HG02610 (cell line): ENCODE results near the gene AANAT.

Experiments used
- ATAC-seq: cut with Tn5 transposase; IDR thresholded peaks from one replicate; pipeline ENCODE4 v1.9.1; 2021; ENCODE audit warnings: mild to moderate bottlenecking, moderate library complexity; ENCODE audit not compliant: unreplicated experiment

The AANAT gene

DNA sequence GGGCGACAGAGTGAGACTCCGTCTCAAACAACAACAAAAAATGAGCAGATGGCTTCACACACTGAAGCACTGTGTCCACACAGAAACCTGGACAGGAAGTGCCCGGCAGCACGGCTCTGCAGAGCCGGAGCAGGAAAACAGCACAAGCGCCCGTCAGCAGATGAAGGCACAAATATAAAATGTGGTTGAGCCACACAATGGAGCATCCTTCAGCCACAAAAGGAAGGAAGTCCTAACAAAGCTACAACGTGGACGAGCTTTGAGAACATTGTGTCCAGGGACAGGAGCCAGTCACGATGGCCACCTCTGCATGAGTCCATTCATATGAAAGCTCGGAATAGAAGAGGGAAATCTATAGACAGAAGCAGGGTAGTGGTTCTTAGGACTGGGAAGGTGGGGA, 18.2 kb downstream of the AANAT start:
- ATAC-seq: no peak

DNA sequence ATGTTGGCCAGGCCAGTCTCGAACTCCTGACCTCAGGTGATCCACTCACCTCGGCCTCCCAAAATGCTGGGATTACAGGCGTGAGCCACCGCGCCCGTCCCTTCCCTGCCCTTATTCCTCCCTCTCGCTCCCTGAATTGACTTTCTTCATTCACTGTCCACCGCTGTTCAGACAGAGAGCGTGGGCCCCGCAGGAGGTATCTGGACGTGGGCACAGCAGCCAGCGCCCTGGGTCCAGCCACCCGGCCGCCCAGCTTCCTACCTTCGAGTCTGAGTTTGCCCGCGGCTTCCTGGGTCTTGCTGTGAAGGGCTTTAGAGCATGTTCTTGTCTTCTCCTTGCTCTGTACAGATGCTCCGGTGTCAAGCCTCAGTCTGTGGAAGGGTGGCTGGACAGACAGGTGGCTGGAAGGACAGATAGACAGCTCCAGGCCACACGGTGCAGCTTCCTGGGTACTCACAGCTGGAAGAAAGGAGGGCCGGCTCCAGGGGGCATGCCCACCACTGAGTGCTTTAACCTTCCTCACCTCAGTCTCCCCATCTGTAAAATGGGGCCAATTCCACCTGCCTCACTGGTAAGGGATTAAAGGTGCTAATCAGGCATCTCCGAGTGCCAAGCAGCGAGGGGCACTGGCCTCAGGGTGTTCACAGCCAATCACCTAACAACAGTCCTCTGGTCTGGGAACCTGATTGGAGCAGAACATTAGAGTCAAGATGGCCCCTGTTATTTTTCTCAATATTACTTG, 20.2 kb downstream of the AANAT start:
- no peak for ATAC-seq

DNA sequence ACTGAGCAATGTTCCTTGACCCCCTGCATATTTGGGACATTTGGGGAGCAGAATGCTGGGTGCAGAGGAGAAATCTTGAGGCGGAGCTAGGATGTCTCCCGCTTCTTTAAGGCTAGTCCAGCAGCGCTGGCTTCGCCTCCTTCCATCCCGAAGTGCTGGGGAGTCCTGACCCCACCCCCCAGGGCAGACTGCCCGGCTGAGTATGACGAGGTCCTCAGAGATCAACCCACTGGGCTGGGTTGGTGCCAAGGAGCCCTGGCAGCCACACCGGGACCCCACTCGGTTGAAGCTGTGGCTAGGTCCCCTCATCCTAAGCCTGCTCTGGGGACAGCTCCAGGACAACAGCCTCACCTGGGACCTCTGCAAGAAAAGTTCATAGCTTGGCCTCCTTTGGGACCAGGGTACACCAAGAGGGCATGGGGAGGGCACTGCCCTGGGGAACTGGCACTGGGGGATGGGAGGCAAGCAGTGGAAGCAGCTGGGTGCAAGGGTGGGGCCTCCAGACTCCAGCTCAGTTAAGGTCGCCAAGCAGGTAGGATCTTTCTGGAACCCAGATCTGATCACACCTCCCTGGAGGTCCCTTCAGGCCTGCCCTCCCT, 22.8 kb downstream of the AANAT start:
- no peak for ATAC-seq

DNA sequence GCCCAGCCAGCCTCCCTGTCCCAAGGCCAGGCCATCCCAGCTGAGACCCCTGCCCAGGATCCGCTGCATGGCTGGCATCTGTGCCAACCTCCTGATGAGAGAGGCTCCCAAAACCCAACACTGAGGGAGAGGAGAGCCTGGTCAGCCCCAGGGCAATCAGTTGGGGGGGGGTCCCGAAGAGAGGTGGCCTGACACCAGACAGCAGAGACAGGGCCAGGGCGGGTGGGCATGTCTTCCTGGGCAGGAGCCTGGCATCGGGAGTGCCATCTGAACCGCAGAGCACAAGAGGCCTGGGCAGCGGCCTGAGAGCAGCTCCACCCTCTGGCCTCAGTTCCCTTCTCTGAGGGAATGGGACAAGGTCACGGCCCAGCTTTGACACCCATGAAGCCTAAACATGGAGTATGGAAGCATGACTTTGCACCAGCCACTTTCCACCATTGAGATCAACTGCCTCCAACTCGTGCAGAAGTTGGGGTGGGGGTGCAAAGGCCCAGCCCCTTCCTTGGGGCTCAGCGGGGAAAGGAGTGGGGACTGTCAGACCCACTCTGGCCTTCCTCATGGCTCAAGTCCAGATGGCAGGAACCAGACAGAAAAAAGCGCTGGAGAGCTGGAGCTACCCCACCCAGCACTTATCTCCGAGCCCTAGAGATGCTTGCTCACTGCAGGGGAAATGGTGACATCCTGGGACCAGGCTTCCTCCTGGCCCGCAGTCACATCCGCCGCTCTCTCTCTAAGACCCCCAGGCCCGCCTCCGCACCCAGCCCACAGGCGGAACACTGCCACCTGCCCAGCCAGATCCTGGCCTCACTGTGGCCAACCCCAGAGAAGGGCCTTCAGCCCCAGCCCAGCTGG, 24.1 kb downstream of the AANAT start:
- peak; percentile 7 for ATAC-seq

DNA sequence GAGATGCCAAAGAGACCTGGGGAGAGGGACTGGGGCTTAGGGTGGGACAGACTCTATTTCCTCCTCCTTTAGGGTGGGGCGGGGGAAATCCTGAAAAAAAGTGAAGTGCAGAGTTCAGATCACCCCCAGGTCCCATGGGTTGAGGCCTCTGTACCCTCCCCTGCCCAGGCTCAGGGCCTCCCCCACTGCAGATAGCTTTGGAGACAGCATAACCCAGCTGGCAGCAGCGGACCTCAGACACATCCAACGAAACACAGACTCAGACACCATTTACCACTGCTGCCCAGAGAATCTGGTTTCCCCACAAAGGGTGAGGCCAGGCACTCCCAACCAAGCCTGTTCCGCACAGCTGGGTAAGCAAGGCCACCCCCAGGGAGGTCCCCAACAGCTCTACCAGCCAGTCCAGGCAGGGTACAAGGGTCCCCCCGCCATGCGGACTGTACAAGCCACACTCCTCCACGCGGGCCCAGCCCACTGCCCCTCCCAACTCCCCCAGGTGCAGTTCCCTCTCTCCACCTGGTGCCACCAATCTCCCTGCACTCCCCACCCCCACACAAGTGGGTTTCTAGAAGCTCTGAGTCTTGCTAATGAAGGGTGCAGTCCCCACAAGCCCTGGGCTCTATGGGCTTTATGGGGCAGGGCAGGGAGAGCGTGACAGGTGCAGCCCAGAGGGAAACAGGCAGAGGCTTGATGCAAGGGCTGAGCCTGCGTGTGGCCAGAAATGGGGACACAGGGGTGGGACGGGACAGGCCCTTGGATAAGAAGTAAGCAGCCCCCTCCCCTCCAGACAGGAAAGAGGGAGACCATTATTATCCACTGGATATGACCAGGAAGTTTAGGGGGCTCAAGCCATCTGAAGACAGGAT, 25.0 kb downstream of the AANAT start:
- peak; percentile 36 for ATAC-seq

DNA sequence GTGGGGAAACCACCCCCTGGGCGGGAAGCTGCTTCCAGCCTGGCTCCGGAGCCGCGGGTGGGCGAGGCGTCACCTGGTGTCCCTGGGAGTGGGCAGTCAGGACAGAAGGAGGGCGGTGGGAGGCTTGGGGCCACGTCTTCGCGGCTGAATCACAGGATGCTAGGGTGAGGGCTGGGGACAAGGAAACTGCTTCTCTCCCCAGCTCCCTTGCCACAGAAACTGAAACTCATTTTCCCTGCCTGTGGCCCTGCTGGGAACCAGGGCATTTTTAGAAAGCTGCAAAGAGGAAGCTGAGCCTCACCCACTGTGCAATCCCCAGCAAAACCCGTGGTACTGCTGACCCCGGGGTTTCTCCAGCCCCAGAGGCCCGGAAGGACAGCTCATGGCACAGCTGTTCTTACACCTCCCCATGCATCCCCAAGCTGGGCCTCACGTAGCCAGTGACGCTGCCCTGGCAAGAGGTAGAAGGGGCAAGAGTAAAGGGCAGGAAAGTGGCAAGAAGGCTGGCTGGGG, 25.6 kb downstream of the AANAT start:
- peak; percentile 50 for ATAC-seq

DNA sequence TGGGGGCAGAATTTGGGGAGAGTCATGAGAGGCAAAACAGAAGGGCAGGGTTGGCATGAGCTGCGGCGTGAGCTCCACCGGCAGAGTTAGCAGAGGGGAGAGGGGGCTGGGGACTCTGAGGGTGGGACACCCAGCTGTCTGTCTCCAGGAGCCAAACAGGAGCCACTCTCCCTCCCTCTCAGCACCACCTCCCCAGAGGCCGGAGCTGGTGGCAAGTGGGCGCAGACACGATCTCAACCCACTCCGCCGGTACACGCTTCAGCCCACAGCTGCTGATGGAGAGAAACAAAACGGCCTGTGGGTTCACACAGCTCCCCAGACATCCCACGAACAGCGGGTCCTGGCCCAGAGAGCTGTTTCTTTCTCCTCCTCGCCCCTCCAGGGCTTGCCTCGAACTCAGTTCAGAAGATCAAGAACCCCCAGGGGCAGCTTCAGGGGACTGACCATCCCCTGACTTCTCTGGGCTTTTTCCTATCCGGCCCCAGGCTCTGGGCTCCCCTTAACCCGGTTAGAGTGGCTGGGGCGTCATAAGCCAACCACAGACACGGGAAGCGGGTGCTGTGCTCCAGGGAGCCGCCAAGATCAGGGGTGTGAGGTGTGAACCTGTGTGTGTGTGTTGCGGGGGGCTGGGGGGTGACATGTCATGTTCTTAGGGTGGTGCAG, 26.2 kb downstream of the AANAT start:
- no peak for ATAC-seq

DNA sequence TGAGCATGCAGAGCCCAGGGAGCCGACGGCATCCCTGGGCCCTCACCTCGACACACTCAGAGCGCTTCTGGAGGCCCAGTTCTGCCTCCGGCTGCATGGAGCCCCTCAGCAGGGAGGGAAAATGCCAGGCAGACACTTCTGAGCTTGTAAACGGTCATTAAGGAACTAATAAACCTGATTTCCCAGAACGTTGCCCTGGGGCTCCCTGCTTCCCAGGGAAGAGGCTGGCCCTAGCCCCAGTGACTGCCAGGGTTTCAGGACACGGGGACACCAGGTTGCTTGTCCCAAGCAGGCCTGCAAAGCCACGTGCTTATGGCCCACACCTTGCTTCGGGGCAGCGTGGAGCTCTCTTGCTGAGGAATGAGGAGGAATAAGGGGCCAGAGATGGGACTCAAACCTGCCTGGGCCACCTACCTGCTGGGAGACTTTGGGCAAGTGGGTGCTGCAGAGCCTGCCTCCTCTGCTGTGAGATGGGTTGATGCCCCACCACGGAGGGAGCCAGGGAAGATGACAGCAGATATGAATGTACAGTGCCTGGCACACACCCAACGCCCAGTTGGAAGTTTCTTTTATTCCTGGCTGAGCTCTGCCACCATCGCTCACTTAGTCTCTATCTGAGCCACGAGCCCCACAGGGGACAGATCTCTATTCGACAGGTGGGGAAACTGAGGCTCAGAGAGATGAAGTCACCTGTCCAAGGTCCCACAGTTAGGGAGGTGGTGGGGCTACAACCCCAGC, 28.4 kb downstream of the AANAT start:
- no peak for ATAC-seq

DNA sequence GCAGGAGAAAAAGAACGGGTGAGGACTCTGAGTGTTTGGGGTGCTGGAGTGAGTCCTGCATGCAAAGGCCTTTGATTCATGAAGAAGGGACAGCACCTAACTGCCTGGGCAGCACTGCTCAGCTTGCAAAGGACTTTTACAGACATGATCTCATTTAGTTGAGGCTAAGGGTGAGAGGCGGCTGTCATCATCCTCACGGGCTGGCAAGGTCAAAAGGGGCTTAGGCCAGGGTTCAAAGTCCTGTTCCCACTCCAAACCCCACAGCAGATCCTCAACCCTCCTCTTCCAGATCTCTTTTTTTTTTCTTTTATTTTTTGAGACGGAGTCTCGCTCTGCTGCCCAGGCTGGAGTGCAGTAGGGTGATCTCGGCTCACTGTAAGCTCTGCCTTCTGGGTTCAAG, 29.1 kb downstream of the AANAT start:
- no peak for ATAC-seq

DNA sequence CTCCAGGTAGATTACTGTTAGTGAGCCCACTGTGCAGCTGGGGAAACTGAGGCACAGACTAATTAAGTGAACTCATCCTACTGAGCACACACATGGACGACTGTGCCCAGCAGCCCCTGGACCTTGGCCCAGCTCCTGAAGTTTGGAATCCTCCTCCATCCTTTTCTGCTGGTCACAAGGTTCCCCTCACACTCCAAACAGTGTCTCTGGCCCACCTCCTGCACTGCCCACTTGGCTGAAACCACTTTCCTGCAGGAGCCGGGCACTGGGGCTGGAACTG, 30.2 kb downstream of the AANAT start:
- ATAC-seq: no peak

DNA sequence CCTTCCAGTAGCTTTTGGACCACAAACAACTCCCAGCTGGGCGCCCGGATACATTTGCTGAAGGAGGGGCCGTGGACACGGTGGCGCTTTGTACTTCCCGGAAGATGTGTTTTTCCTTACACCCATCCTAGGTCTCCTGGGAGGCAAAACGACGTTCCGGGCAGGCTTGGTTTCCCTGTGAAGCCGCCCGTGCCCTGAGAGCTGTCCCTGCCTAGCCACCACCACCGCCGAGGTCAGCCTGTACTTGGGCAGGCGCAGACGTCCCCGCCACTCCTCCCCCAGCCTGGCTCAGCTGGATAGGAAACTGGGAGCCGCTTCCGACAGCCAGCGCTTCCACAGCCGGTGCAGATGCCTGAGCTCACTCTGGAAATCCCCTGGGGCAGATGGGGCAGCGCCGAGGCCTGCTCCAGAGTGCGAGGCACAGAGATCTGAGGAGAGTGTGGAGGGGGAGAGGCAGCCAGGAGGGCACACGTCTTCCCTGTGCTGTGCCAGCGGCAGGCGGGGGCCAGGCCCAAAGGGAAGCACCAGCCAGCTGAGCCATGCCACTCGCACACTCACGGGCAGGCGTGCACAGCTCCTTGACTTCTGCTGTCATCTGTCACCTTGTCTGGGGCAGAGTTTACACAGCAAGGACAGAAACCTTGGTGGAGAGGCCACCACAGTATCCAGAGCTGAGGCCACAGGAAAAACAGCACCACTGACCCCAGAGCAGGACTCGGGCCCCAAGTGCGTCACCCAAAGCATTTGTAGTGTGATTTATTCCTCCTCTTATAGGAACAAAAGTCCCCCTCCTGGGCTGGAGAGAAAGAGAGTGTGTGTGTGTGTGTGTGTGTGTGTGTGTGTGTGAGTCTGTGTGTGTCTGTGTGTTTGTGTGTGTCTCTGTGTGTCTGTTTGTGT, 30.8 kb downstream of the AANAT start:
- ATAC-seq: no peak

DNA sequence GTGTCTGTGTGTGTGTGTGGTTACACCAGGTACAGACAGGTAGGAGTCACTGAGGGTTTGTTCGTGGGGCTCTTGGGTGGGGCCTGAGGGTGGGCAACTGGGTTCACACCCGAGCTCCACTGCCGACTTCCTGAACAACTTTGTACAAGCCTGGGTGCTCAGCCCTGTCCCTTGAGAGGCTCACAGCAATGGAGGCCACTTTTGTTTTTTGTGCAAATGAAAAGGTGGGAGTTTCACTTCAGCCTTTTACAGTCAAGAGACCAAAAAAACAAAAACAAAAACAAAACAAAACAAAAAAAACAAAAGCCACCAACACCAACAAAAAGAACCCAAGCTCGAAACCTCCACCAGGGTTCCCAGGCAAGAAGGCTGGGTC, 31.5 kb downstream of the AANAT start:
- ATAC-seq: no peak

DNA sequence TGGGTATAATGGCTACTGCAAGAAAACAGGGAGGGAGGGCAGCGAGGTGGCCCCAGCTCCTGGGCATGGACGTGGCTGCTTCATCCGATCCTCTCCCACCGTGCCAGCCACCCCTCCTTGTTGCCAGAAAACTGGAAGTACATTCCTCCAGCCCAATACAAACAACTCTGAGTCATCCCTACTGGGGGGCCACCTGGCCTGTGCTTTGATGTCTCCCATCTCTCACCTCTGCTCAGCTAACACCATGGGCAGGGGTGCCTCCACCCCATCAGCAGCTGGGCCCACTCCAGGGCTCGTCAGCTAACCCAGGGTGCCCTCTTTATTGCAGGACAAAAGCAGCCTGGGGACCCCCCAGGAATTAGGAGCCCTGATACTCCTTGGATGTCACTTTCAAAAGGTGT, 31.9 kb downstream of the AANAT start:
- no peak for ATAC-seq

DNA sequence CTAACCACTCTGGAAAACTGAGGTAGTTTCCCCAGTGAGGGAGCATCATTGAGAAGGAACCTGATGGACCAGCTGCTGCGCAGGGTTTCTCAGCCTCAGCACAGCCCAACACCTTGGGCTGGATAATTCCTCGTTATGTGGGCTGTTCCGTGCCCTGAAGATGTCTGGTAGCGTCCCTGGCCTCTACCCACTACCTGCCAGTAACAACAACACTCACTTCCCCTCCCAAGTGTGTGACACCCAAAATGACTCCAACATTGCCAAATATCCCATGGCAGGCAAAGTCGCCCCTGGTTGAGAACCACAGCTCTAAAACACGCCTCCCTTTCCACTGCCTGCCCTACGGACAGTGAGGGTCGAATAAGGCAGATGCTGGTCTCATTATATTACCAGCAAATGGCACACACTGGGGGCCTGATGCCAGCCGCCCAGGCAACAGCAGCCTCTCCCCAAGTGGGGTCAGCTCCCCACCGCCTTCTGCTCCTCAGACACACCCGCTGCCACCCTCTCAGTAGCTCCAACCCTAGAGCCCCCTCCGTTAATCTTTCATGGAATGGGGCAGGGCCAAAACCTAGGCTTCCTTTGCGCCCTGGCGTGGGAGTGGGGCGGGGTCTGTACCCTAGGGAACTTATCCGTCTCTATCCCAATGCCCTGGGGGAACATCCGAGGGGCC, 32.8 kb downstream of the AANAT start:
- no peak for ATAC-seq

DNA sequence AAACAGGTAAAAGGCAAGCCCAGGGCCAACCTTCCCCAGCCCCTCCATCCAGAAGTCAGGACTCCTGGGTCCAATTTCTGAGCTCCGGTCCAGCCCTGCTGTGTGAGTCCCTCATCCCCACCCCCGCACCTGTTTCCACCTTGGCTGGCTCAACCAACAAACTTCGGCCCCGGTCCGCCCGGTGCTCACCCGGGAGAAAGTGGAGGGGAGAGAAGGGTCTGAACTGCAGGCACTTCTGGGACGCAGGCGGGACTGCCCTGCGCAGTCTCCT, 33.3 kb downstream of the AANAT start:
- no peak for ATAC-seq

DNA sequence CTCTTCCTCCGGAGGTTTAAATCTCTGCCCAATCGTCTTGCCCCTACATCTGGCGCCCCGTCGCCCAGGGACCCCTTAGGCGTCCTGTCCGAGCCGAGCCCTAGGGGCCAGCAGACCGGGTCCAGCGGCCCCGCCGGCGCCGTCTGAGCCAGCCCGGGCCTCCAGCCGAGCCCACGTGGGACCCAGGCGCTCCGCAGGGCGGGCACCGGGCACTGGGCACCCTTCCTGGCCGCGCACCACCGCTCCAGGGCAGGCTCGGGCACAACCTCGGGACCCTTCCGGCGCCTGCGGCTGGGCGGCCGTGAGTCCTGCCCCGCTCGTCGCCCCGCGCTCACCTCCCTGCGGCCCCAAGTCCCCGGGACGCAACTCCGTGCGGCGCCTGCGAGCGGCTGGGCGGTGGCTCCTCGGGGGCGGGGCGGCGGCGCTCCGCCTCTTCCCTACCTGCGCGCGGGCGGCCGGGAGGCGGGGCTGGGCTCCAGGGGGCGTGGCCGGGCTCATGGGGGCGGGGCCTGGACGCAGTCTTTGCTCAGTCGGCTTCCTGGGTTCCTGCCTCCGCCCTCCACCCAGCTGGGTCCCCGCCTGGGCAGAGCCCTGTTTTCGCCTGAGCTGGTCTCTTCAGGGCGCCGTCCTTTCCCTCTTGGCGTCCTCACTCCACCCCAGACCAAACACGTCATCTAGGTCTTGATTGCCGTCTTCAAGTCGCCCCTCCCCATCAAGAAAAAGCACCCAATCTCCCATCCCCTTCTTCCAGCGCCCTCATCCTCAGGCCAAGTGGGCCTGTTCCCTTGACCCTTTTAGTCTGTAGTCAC, 33.8 kb downstream of the AANAT start, which contains the start of gene RHBDF2:
RHBDF2 (minus strand) TSS at position 406 of the 809 bp plus-strand sequence. CDS start 19,899 bp downstream, outside the sequence.
- peak; percentile 65 for ATAC-seq

DNA sequence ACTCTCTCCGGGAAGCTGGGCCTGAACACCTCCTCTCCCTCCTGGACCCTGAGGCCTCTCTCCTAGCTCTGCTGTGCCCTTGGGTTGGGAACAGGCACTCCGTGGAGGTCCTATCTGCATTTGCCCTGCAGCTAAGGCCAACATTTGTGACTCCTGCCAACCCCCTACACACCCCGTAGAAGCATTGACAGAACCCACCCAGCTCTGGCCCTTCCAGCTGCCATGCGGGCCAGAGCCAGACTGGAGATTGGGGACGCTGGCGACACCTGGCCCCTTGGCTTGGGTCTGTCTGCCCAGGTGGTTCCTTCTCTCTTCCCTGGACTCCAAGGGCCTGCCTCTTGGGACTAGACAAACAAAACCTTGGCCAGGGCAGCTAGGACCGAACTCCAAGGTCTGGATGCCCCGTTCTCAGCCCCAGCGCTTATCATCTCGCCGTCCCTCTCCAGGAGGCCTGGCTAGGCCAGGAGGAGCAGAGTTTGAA, 34.5 kb downstream of the AANAT start:
- no peak for ATAC-seq
